Colonic mucosa (tissue), 4 donors: ENCODE measurements around the gene TBCD. TPM values are rescaled to one million over a fixed set of nuclear protein-coding genes. Genes with fewer than 3 reads are reported as not detected.

Source experiments
- DNase-seq: peaks from one replicate; pipeline ENCODE4 v3.0.0-alpha.2; 2020
- H3K27ac ChIP-seq: fragments of 200-600 bp; one replicate; pipeline ENCODE4 v1.8.0; 2021
- H3K27me3 ChIP-seq: fragments of 200-600 bp; one replicate; pipeline ENCODE4 v1.8.0; 2021
- H3K36me3 ChIP-seq: fragments of 200-600 bp; one replicate; pipeline ENCODE4 v1.8.0; 2021
- H3K4me1 ChIP-seq: fragments of 200-600 bp; one replicate; pipeline ENCODE4 v1.8.0; 2021; ENCODE audit warnings: mild to moderate bottlenecking
- H3K4me3 ChIP-seq: fragments of 200-600 bp; one replicate; pipeline ENCODE4 v1.8.0; 2021
- H3K9ac ChIP-seq, 2 donors: one replicate each; pipeline ENCODE4 v1.7.0; 2013; ENCODE audit warnings: control low read depth in 2 of 2, low read depth in 2 of 2, low read length in 2 of 2
- H3K9me3 ChIP-seq: fragments of 200-600 bp; one replicate; pipeline ENCODE4 v1.8.0; 2021
- intact Hi-C: fragments of 100-400 bp; cut with DNase I; formaldehyde crosslinking; loops from one replicate; pipeline ENCODE4 v1.14.1; 2022
- total RNA-seq, 2 donors: library from RNA; stranded (reverse); fragmentation: NEBNext Ultra II Directional in 1 of 2; extraction: Animal tissue kit (Norgen Biotek cat#: 25700) in 1 of 2; gene quantifications; one replicate each; pipeline ENCODE4 v1.2.1, GENCODE V29; 2021
- TF ChIP-seq, protein P1 (sequence below): fragments of 200-600 bp; IDR thresholded peaks from one replicate; pipeline ENCODE4 v1.8.0; 2022; ENCODE audit warnings: antibody characterized with exemption, mild to moderate bottlenecking
- donor health status: healthy.
- donor health status: DM: no; HTN: no; CAD: no.
- donor health status: DM: no; HTN: no; CAD: no.

Gene TBCD
- total RNA-seq, 2 donors from 2014 or later, result 49.2 to 101 TPM

GRCh38 chr17:82753201-82753464 is 1.3 kb downstream of the TBCD start:
- peak overlapping the region; percentile 91 for H3K4me3 ChIP-seq

GRCh38 chr17:82754297-82755208 is 2.7 kb downstream of the TBCD start:
- intact Hi-C loops, result no loop called here
- H3K9ac ChIP-seq, result peak overlapping the region in 1 of 2 donors; percentile 48
- TF ChIP-seq, protein P1, sequence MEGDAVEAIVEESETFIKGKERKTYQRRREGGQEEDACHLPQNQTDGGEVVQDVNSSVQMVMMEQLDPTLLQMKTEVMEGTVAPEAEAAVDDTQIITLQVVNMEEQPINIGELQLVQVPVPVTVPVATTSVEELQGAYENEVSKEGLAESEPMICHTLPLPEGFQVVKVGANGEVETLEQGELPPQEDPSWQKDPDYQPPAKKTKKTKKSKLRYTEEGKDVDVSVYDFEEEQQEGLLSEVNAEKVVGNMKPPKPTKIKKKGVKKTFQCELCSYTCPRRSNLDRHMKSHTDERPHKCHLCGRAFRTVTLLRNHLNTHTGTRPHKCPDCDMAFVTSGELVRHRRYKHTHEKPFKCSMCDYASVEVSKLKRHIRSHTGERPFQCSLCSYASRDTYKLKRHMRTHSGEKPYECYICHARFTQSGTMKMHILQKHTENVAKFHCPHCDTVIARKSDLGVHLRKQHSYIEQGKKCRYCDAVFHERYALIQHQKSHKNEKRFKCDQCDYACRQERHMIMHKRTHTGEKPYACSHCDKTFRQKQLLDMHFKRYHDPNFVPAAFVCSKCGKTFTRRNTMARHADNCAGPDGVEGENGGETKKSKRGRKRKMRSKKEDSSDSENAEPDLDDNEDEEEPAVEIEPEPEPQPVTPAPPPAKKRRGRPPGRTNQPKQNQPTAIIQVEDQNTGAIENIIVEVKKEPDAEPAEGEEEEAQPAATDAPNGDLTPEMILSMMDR, result no peak
- H3K27me3 ChIP-seq, result no peaks in the 10 kb centered on the region
- peak; percentile 58 for DNase-seq
- H3K9me3 ChIP-seq, result no peaks in the 10 kb centered on the region
- H3K27ac ChIP-seq, result peak overlapping the region; percentile 47
- no peaks in the 10 kb centered on the region for H3K36me3 ChIP-seq
- H3K4me3 ChIP-seq, result peak overlapping the region; percentile 6
- peaks cover 4% of the 10 kb centered on the region for H3K4me1 ChIP-seq

More at GRCh38 chr17:82753201-82753464, 1.3 kb downstream of the TBCD start:
- H3K36me3 ChIP-seq, result no peaks in the 10 kb centered on the region
- H3K9me3 ChIP-seq, result no peaks in the 10 kb centered on the region
- intact Hi-C loops, result no loop called here
- H3K4me1 ChIP-seq, result peaks cover 4% of the 10 kb centered on the region
- TF ChIP-seq, protein P1, result no peak
- H3K27ac ChIP-seq, result no peak overlapping the region
- no peak for DNase-seq
- no peaks in the 10 kb centered on the region for H3K27me3 ChIP-seq
- peak overlapping the region; percentile 81 to 84 for H3K9ac ChIP-seq

GRCh38 chr17:82756166-82756565 is 4.3 kb downstream of the TBCD start:
- H3K9ac ChIP-seq, result no peak overlapping the region
- H3K4me3 ChIP-seq, result no peak overlapping the region
- TF ChIP-seq, protein P1, result no peak
- H3K4me1 ChIP-seq, result peaks cover 4% of the 10 kb centered on the region
- intact Hi-C loops, result no loop called here
- DNase-seq, result no peak
- H3K9me3 ChIP-seq, result no peaks in the 10 kb centered on the region
- no peaks in the 10 kb centered on the region for H3K36me3 ChIP-seq
- H3K27ac ChIP-seq, result no peak overlapping the region
- H3K27me3 ChIP-seq, result no peaks in the 10 kb centered on the region

DNA sequence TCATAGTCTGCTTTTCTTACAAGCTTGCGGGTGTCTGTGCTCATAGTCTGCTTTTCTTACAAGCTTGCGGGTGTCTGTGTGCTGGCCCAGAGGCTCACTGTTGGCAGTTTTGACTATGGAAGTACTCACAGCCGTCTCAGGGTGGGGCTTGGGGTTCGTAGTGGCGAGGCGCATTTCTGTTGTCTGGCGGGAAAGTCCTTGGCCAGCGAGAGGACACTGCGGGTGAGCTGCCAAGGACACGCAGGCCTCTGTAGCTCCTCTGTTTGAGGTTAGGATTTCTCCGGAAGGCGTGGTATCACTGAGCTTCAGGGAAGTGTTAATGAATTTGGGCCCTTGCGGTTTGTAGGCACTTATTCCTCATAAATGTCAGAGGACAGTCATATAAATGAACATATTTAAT is 13.5 kb downstream of the TBCD start:
- intact Hi-C loops, result loop anchor here (10.0 kb wide), 1 partner anchor 411 kb away; the partner anchor contains the start of gene TEX19
- no peak for DNase-seq
- no peaks in the 10 kb centered on the region for H3K9me3 ChIP-seq
- no peak overlapping the region for H3K9ac ChIP-seq
- no peak overlapping the region for H3K4me3 ChIP-seq
- H3K36me3 ChIP-seq, result no peaks in the 10 kb centered on the region
- no peaks in the 10 kb centered on the region for H3K4me1 ChIP-seq
- H3K27me3 ChIP-seq, result no peaks in the 10 kb centered on the region
- TF ChIP-seq, protein P1, result no peak
- no peak overlapping the region for H3K27ac ChIP-seq

DNA sequence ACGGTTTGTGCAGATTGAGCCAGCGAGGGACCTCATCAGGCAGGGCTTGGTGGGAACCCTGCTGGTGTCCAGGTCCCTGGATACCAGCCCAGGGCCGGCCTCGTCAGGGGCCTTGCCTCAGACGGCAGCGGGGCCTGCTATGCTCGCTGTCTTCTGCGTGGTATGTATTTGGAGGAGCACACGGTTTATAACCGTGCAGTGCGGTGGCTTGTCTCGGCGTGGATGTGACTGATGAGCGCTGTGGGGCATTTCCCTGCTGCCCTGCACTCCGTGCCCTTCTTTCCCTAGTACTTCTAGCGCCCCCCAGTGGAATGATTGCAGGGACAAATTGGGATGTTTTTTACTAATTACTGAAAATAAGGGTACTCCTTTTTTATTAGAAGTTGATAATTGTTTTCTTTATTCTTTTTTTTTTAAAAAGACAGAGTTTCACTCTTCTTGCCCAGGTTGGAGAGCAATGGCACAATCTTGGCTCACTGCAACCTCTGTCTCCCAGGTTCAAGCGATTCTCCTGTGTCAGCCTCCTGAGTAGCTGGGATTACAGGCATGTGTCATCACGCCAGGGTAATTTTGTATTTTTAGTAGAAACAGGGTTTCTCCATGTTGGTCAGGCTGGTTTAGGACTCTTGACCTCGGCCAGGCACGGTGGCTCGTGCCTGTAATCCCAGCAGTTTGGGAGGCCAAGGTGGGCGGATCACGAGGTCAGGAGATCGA is 15.3 kb downstream of the TBCD start:
- no peak overlapping the region for H3K4me3 ChIP-seq

More for the DNA sequence above, 15.3 kb downstream of the TBCD start:
- no peak overlapping the region for H3K27ac ChIP-seq
- H3K27me3 ChIP-seq, result no peaks in the 10 kb centered on the region
- intact Hi-C loops, result loop anchor here (10.0 kb wide), 1 partner anchor 412 kb away; the partner anchor contains the start of gene TEX19
- DNase-seq, result peak; percentile 85
- TF ChIP-seq, protein P1, result peak; percentile 56
- H3K4me1 ChIP-seq, result no peaks in the 10 kb centered on the region
- H3K36me3 ChIP-seq, result no peaks in the 10 kb centered on the region
- H3K9me3 ChIP-seq, result no peaks in the 10 kb centered on the region
- H3K9ac ChIP-seq, result no peak overlapping the region
